ENCODE measurements around the gene FAM222A. TPM values are rescaled to one million over a fixed set of nuclear protein-coding genes. Genes with fewer than 3 reads are reported as not detected.
A peak's percentile ranks its signal among the peaks of the same experiment; 100 is the strongest.

FAM222A gene
- total RNA-seq, 1 experiment from 2014 or later: 2.8 TPM

GRCh38 chr12:109737631-109738030 lies 24.0 kb downstream of the FAM222A start:
- Histone ChIP-seq H2AFZ (ENCODE audit: low read length) (no peak overlapping the region), H2BK15ac (ENCODE audit: low read depth, low read length) (no peak overlapping the region), H2BK12ac (ENCODE audit: insufficient read length, low read depth, low read length) (no peak overlapping the region), H3T11ph (ENCODE audit: low read length) (no peak overlapping the region), H3K23ac (ENCODE audit: insufficient read length, low read depth, low read length) (no peak overlapping the region), H3K4ac (ENCODE audit: low read depth, low read length) (no peak overlapping the region), H3K79me1 (ENCODE audit: insufficient read depth, low read depth, low read length, poor library complexity, severe bottlenecking) (no peaks in the 10 kb centered on the region), H3K4me2 (ENCODE audit: insufficient read depth, insufficient read length, low read length) (no peak overlapping the region), H3K56ac (ENCODE audit: insufficient read length, low read depth, low read length) (no peak overlapping the region), H3K9ac (ENCODE audit: extremely low read depth, insufficient read length, low read length) (no peak overlapping the region), H2BK5ac (ENCODE audit: insufficient read length, low read length) (no peak overlapping the region), H3K23me2 (ENCODE audit: insufficient read length, low read depth, low read length, poor library complexity, severe bottlenecking) (no peaks in the 10 kb centered on the region), H4K20me1 (ENCODE audit: control insufficient read depth, insufficient read depth, insufficient read length) (no peaks in the 10 kb centered on the region), H4K8ac (replicated peaks; ENCODE audit: insufficient read length, low read depth, low read length) (no peak overlapping the region), H3K9me3 (ENCODE audit: control insufficient read depth, low read depth, low read length) (no peaks in the 10 kb centered on the region), H3K4me1 (ENCODE audit: insufficient read depth, low read length) (no peaks in the 10 kb centered on the region; the same call in 1 of the 2 replicates), H3K14ac (ENCODE audit: insufficient read depth, low read length) (no peak overlapping the region), H3K27ac (ENCODE audit: insufficient read length, low read depth, low read length) (no peak overlapping the region), H4K91ac (ENCODE audit: insufficient read length, low read depth, low read length) (no peak overlapping the region), H2BK120ac (ENCODE audit: low read depth, low read length, poor library complexity, severe bottlenecking) (no peak overlapping the region), H2AK5ac (ENCODE audit: insufficient read length, low read length) (no peak overlapping the region), H3K18ac (ENCODE audit: insufficient read length, low read depth, low read length) (no peak overlapping the region), H4K5ac (ENCODE audit: insufficient read length, low read depth, low read length) (no peak overlapping the region), H2BK20ac (ENCODE audit: low read depth, low read length, poor library complexity, severe bottlenecking) (no peak overlapping the region), H3K27me3 (ENCODE audit: insufficient read depth, low read length) (no peaks in the 10 kb centered on the region), H3K79me2 (ENCODE audit: insufficient read depth, low read length) (no peaks in the 10 kb centered on the region)
- no peaks in the 10 kb centered on the region for H3K36me3 Mint-ChIP-seq (ENCODE audit: insufficient read depth in 1 of 3, low read depth in 3 of 3)
- no peaks in the 10 kb centered on the region; a peak in 1 of 5 replicates for H3K9me3 Mint-ChIP-seq
- H3K4me1 Mint-ChIP-seq: peaks cover 29 to 47% of the 10 kb centered on the region in 2 experiments
- no peak for TF ChIP-seq CTCF (conservative IDR thresholded peaks at IDR 0.05)
- peaks cover 21% of the 10 kb centered on the region for H3K27me3 Mint-ChIP-seq (ENCODE audit: low read depth)
- WGBS (ENCODE audit: extremely low coverage, insufficient read length, low lambda C conversion rate): no CpG with 5 or more reads among the region's 7 CpGs
- H3K4me3 Mint-ChIP-seq: peak overlapping the region in 1 of 2 experiments; percentile 21; a peak in 2 of 5 replicates
- no peak for DNase-seq
- H3K27ac Mint-ChIP-seq: peak overlapping the region in 1 of 3 experiments; percentile 65; a peak in 2 of 7 replicates

Measured in H9 (cell line).